HG03039 (cell line): ENCODE results near the gene SMOC2.

Source experiments
- ATAC-seq: cut with Tn5 transposase; IDR thresholded peaks from one replicate; pipeline ENCODE4 v1.9.1; 2021; ENCODE audit warnings: mild to moderate bottlenecking, moderate library complexity; ENCODE audit not compliant: unreplicated experiment

Gene SMOC2

DNA sequence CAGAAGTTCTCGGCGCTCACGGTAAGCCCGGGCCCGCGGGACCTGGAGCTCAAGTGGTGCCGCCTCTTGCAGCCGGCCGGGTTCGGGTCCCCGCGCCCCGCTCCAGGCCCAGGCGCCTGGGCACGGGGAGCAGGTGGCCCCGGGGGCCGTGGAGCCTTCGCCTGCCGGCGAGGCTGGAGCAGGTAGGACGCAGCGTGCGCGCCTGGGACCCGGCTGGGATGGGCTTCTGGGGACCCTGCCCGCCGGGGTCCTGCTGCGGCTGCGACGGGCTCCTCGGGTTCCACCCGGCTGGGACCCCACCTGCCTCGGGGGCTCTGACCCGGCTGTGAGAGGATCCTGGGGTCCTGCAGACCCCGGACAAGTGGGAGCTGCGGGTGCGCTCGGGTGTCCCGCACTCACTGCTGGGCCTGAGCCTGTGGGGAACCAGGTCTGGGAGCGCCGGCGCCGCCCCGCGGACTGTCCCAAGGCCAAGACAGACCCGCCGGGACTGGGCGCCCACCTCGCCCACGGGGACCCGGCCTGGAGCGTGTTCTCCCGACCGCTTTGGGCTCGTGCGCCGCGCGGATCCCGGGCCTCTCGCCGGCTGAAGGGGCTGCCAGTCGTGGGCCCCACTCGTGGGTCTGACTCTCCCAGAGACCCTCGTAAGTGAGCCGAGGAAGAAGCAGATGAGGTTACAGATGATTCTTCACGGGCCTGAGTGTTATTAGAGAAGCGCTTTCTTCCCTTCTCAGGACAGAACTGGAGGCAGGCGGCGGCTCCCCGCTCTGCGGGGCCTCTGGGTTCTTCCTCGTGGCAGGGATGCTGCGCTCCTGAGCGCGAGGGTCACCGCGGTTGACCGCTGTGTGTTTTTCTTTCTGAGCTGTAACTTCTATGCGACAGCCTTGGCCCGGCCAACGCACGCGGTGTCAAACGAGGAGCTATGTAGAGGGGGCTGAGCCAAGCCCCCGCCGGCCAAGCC, 729 bp downstream of the SMOC2 start:
- ATAC-seq = no peak

DNA sequence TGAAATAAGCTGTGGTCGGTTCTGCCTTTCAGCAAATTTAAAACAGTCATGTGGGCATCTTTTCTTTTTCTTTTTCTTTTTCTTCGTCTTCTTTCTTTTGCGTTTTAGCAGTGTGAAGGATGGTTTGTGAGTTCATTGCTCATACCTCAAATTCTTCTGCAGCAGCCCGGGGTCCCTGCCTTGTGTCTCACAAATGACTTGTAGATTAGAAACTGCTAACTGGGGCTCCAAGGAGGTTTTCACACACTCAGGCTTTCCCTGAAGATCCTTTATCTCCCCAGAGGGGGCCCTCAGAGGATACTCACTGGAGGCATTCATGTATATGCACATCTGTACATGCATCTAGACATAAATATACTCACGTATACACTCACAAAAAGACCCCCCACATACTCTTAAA, 1.7 kb downstream of the SMOC2 start:
- ATAC-seq = no peak

DNA sequence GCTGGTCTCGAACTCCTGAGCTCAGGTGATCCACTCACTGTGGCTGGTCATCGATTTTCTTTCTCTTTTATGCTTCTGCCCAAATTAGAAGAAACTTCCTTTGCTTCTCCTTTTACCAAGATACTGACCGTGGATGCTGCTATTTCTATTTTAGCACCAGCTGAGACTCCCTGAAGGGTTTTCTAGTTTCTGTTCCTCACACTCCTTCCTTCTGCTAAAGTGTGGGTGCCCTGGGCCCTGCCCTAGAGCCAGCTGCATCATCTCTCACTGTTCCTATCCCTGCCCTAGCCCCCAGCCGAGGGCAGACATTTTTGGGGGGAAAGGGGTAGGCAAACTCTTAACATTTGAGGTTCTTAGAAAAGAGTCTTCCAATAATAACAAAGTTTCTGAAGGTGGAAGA, 6.3 kb downstream of the SMOC2 start:
- no peak for ATAC-seq

DNA sequence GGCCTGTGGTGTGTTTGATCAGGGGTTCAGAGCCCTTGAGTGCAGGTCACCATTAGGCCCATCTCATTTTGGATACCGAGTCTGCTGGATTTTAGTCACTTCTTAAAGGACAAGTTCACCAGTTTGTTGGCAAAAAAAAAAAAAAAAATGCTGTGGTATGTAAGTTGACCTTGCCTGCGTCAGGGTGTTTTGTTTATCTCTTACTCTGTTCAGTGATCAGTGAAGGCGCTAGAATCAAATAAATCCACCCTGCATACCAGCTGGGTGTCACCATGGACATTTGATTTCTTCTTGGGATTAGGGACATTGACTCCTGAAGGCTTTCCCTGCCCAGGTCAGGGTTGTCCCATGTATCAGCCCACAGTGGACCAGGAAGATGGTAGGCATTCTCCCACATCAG, 6.7 kb downstream of the SMOC2 start:
- no peak for ATAC-seq

DNA sequence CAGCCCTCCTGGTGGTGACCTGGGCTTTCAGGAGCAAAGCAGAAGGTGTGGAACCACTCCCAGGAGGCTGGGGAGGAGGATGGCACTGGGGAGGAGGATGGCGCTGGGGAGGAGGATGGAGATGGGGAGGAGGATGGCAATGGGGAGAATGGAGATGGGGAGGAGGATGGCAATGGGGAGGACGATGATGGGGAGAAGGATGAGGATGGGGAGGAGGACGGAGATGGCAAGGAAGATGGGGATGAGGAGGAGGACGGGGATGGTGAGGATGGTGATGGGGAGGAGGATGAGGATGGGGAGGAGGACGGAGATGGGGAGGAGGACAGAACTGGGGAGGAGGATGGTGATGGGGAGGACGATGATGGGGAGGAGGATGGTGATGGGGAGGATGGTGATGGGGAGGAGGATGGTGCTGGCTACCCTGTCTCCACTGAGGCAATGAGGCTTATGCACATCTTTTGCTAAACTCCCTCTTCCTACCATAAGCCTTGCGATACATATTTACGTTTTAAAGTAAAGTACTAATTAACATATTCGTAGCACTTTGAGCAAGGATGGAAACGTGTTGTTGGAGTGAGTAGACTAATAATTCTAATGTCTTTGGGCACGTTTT, 7.4 kb downstream of the SMOC2 start:
- ATAC-seq = no peak

DNA sequence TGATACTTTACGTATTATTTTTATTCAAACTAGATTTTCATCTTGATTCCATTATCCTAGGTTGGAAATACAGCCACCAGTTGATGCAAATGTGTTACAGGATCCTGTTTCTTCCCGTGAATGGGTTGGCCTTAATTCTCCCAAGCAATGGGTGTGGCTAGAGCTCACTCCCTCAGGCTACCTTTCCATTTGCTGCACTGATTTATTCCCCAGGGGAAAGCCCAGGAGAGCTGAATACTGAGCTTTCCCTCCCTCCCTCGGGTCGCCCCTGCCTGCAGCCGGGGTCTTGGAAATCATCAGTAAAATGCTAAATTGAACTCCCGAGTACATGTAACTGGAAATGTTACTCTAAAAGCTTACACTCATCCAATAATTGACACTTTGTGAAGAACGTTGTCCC, 9.9 kb downstream of the SMOC2 start:
- no peak for ATAC-seq

DNA sequence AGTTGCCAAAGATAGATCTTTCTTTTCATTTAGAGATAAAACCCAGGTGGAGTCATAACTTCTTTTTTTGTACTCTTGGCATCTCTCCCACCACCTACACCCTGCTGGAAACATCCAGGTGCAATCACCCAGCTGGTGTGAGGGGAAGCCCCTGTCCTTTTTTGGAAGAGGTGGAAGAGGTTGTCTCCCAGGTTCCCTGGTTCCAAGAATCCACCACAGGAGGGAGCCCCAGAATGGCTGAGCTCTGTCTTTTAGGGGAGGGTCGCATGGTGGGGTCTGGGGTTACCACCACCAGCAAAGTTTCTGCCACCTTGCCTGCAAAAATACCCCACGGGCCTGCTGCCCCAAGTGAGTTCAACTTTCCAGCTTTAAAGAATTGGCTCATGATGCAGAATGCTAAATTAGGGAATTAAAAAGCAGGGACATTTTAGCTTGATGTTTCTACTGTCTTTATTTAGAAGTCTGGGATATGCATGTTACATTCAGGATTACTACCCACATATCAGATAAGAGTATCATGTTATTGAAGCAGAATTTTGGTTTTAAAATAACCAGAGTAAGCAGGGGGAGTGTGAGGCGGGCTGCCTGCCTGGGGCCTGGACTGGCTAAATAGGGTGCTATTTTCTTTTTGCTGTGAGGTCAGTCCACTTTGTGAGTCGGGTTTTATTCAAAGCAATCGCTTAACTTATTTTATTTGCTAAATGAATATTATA, 11.0 kb downstream of the SMOC2 start:
- ATAC-seq = no peak

DNA sequence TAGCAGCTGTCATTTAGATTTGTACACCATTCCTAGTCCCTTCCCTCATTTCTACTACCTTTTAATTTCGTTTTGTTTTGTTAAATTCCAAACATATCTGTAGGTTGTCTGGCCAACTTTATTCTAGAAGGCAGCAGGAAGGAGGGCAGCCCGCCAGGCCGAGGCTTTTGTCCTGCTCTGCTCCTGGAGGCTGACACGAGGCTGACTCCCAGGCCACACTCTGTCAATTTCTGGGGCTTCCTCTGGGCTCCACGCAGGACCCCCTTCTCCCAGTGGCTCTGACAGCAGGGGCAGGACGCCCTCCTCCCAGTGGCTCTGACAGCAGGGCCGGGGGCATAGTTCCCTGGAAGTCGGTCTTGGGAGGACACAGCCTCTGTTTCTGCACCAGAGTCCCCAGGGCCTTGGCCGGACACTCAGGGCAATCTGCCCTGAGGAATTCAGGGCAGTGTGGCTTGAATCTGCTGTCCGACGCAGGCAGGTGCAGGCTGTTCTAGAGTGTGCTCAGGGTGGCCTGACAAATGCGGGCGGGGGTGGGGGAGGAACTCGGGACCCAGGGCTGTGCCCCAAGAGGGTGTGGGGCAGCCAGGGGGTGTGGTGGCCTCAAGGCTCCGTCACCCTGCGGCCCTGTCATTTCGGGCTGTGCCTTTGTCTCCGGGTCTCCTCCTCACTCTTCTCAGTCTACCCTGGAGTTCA, 11.8 kb downstream of the SMOC2 start:
- ATAC-seq = no peak

DNA sequence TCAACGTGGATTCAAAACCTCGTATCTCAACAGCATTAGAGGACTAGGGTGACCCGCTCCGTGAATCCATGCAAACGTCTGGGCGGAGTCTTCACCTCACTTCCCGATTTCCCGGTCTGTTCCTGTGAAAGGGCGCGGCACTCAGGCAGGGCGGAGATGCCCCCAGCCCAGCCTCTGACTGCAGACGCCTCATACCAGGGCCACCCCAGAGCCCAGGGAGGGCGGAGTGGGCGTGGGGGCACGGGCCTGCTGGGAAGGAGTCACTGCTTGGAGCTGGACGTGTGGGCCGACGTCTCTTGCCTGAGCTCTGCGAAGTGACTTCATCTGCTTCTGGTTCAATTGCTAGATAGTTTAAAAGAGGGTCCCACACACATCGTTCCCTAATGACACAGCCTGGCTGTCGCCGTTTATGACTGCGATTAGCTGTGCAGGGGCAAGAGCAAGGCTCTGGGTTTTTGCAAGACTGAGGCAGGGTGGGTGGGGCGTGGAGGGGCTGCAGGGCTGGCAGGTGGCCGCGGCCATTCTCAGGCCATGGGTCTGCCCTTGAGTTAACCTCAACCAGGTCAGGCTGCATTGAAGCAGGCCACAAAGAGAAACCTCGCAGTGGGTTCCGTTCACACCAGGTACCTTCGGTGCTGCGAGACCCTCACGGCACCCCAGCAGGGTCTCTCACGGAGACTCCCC, 15.0 kb downstream of the SMOC2 start:
- no peak for ATAC-seq

DNA sequence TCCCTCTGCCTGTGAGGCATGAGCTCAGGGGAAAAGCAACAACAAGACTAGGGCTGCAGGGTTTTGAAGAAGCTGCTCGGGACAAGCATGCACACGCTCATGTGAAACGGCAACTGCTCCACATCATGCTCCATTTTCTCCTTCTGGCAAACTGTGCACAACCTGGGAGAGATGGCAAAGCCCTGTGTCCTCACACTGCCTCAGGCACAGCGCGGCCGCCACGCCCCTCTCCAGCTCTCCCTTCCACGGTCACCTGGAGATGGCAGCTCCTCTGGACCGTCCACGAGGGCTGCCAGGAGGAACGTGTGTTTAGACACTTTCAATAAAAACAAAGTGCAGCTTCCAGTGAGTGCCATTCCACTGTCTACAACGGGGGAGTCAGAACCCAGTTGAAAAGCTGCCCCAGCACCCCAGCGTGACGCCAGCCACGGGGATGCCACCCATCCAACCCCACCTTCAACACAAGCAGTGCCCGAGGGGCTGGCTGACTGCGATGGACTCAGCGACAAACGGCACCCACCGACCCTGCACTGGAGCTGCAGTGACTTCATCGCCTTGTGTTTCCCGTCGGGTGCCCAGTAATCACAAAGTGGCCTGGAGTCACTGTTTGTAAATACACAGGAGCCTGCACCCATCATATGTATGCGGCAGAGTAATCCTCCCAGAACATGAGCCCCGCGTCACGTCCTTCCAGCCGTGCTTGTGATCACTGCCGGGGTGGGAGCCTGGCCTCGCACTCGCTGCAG, 16.1 kb downstream of the SMOC2 start:
- no peak for ATAC-seq

DNA sequence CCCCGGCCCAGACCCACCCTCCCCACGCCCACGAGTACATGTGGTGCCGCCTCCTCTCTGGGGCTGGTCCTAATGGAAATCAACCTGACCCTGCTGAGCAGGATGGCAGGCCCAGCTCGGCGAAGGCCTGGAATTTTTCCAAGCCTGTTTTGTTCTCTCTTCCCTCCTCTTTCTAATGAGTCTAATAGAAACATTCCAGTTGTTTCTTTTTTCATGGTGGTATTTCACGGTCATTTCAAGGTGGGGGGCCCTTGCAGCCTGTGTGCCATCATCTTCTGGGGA, 16.6 kb downstream of the SMOC2 start:
- no peak for ATAC-seq

DNA sequence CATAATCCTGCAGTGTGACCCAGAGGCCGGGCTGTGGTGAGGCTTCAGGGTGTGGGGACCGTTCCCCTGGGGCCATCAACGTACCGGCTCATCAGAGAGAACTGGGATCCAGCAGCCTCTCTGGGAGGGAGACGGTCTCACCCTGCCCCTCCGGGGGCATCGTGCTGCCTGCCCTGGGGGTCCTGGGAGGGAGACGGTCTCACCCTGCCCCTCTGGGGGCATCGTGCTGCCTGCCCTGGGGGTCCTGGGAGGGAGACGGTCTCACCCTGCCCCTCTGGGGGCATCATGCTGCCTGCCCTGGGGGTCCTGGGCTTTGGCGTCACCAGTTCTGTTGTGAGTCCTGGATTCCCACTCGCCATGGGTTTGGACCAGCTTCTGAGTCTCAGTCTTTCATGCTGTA, 17.1 kb downstream of the SMOC2 start:
- ATAC-seq = no peak

DNA sequence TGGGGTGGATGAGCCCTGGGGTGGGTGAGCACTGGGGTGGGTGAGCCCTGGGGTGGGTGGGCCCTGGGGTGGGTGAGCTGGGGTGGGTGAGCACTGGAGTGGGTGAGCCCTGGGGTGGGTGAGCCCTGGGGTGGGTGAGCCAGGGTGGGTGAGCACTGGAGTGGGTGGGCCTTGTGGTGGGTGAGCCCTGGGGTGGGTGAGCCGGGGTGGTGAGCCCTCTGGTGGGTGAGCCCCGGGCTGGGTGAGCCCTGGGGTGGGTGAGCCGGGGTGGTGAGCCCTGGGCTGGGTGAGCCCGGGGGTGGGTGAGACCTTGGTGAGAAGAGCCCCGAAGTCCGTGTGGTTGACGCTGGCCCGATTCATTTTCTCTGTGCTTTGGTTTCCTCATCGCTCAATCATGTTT, 18.6 kb downstream of the SMOC2 start:
- ATAC-seq = no peak

DNA sequence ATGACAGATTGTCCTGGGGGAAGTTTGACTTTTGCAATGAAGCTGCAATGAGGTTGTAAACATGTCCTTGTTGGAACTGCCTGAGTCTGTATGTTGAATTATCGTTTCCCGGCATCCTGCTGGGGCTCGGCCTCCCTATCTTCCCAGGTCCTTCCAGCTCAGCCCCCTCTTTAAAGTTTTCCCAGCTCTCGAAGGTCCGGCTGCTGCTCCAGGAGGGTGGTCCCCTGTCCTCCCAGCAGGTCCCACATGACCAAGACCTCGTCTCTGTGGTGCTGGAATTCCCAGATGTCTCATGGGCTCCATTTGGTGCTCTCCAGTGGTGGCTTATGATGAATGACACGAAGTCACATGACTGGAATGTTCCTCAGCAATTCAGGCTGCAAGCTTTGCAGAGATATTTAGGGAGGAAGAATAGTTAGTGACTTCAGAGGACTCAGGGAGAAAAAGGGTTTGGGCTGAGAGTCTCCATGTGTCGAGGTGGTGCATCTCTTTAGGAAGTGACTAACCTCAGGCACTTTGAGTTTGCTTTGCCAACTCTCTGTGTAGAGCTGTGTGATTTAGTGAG, 21.4 kb downstream of the SMOC2 start:
- no peak for ATAC-seq

DNA sequence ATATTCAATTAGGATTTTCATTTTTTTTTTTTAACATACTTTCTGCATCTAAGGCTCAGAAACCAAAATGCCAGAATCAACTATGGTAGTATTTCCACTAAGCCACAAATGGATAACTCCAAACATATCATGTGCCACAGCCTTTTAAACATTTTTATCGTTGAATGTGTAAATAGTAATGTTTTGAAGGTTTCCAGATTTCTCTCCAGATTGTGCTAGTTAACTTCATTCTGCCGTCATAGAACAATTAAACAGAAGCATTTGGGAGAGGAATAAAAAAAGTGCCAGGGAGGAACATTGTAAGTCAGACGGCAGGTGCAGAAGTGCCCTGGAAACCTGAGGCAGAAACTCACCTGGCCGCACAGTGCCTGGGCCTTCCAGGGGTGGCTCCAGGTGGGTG, 23.6 kb downstream of the SMOC2 start:
- no peak for ATAC-seq

DNA sequence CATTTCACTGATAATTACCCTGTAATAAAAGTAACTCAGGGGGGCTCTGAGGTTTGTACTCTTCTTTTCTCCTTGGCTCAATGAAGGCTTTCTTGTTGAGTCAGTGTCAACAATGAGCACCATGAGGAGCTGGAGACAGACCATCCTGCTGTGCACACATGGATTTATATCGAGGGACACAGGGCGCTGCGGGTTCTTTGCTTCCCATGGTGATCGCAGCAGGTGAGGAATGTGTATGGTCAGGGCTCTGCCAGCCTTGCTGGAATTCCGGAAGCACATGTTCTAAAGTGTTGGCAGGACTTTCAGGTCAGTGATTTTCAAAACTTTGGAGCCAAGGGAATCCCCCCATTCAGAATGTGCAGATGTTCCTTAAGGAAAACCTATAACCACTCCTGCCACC, 27.1 kb downstream of the SMOC2 start:
- no peak for ATAC-seq

DNA sequence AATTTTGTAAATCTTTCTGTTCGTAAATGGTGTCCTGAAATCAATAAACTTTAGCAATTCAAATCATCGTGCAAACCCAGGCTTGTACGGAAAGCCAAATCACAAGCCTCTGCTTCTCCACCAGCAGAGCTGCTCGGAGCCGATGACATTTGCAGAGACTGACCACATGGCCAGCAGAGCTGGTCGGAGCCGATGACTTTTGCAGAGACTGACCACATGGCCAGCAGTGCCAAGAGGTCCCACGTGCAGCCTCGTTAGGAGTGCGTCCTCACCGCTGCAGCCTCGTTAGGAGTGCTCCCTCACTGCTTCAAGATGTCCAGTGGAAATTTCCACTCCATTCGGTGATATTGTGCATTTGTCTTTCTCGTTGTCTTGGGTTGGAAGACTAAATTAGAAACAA, 28.5 kb downstream of the SMOC2 start:
- ATAC-seq = no peak

DNA sequence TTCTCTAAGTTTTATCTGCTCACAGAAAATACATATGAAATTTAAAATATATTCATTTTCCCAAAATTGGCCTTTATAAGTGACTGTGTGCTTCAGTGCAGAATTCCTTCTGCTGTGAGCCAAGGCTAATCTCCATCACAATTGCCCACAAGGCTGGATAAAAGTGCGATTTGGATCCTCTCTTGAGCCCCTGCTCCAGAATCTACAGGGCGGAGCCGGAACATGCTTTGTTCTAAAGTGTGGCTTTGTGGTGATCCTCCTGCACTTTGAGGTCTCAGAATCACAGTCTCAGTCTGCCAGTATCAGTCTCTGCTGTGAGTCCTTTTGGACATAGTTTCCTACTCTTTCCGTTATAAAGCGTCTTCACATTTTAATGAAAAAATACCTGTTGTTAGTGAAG, 28.9 kb downstream of the SMOC2 start:
- ATAC-seq = no peak

DNA sequence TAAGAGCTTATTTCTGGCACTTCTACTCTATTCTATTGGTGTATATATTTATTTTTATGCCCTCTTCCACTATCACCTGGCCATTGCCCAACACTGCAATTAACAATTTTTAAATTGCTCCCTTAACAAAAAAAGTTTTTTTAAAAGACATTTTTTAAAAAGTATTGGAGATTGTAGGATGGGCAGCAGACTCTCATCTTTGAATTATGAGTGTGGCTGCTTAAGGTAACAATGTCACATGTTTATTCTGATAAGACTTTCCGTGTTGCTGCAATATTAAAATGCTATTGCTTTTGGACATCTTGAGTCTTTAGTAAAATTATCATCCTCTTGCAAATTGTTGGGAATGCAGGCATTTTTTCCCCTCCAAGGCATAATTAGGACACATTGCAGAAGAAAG, 31.4 kb downstream of the SMOC2 start:
- no peak for ATAC-seq

DNA sequence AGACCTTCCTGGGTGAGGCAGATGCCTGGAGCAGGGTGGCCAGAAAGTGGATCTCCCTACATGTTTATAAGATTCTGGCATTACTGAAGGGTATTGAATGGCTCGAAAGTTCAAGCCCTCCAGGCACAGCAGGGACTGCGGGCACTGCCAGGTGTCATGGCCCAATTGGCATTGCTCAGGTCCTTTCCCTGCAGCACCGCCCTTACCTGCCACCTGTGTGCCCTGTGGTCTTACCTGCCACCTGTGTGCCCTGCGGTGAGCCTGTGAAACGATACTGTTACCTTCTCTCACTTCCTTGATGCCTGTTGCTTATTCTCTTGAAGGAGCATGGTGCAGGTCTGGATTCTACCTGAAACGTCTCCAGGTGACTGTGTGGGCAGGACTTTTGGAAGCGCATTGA, 32.2 kb downstream of the SMOC2 start:
- no peak for ATAC-seq
